Stimulated activated CD4-positive, alpha-beta T cell treated with anti-CD3 and anti-CD28 coated beads, Interleukin-1b, Interleukin-23, amount 100 ng/mL, for 48 hours (primary cell): ENCODE results near the gene GPSM1.

Source experiments
- DNase-seq: peaks from one replicate; pipeline ENCODE4 v3.0.0-alpha.2; 2020

GPSM1 gene

GRCh38 chr9:136327304-136327974 lies at the start of gene GPSM1:
Gene GPSM1, plus strand, starts transcription at chr9:136327539. Its CDS starts 157 bp downstream, at chr9:136327696.
- no peak for DNase-seq

- DNase-seq, result no peak
These were observed 49.6 kb upstream of the GPSM1 start for GRCh38 chr9:136277746-136278145.

GRCh38 chr9:136278221-136278620 lies 49.1 kb upstream of the GPSM1 start:
- DNase-seq, result no peak

GRCh38 chr9:136278894-136279293 lies 48.4 kb upstream of the GPSM1 start:
- no peak for DNase-seq

GRCh38 chr9:136279471-136279870 lies 47.9 kb upstream of the GPSM1 start:
- no peak for DNase-seq

- no peak for DNase-seq
These were observed 46.6 kb upstream of the GPSM1 start for GRCh38 chr9:136280535-136281315.

- no peak for DNase-seq
These were observed 45.7 kb upstream of the GPSM1 start for GRCh38 chr9:136281421-136282271.

GRCh38 chr9:136282272-136282861 lies 45.0 kb upstream of the GPSM1 start:
- DNase-seq, result no peak

- DNase-seq, result peak; percentile 74
These were observed 43.8 kb upstream of the GPSM1 start for GRCh38 chr9:136283291-136284235.

GRCh38 chr9:136284311-136284710 lies 43.0 kb upstream of the GPSM1 start:
- DNase-seq, result no peak

- no peak for DNase-seq
These were observed 42.4 kb upstream of the GPSM1 start for GRCh38 chr9:136284951-136285350.

GRCh38 chr9:136285501-136286358 lies 41.6 kb upstream of the GPSM1 start:
- DNase-seq, result no peak

- no peak for DNase-seq
These were observed 40.9 kb upstream of the GPSM1 start for GRCh38 chr9:136286359-136286986.

GRCh38 chr9:136286987-136287379 lies 40.4 kb upstream of the GPSM1 start:
- no peak for DNase-seq

GRCh38 chr9:136287960-136288753 lies 39.2 kb upstream of the GPSM1 start:
- DNase-seq, result no peak

GRCh38 chr9:136289651-136290507 lies 37.5 kb upstream of the GPSM1 start:
- no peak for DNase-seq

GRCh38 chr9:136290508-136291000 lies 36.8 kb upstream of the GPSM1 start:
- DNase-seq, result no peak

- DNase-seq, result no peak
These were observed 35.9 kb upstream of the GPSM1 start for GRCh38 chr9:136291306-136292025.
